Natural killer cell (primary cell): Measurements from ENCODE around the gene KRT23. TPM values are rescaled to one million over a fixed set of nuclear protein-coding genes. Genes with fewer than 3 reads are reported as not detected.

Experiments used
- ATAC-seq, 3 donors: fragments of 150-1000 bp in 2 of 3; fragments of 200-7000 bp in 1 of 3; cut with Tn5 transposase; 1 replicate in 1 of 3; 2 replicates in 2 of 3; pipeline ENCODE4 v1.10.0; 2021; ENCODE audit warnings: mild to moderate bottlenecking in 2 of 3, moderate library complexity in 2 of 3
- DNase-seq, 2 donors: peaks; one replicate each; pipeline versions ENCODE4 v3.0.0 to v3.0.0-alpha.2; 2013 to 2021; ENCODE audit warnings: mixed read lengths in 1 of 2
- H3K27ac ChIP-seq: one replicate; pipeline ENCODE4 v1.5.1; 2013; ENCODE audit warnings: mild to moderate bottlenecking, low read length
- H3K27me3 ChIP-seq: one replicate; pipeline ENCODE4 v1.6.1; 2013; ENCODE audit warnings: low read length; ENCODE audit not compliant: control insufficient read depth, insufficient read depth
- H3K36me3 ChIP-seq: one replicate; pipeline ENCODE4 v1.6.1; 2013; ENCODE audit warnings: low read length; ENCODE audit not compliant: control insufficient read depth, insufficient read depth
- H3K4me1 ChIP-seq: one replicate; pipeline ENCODE4 v1.6.1; 2013; ENCODE audit warnings: low read length; ENCODE audit not compliant: control insufficient read depth, insufficient read depth
- H3K4me3 ChIP-seq: one replicate; pipeline ENCODE4 v1.5.1; 2013; ENCODE audit warnings: low read length
- H3K9me3 ChIP-seq: one replicate; pipeline ENCODE4 v1.6.1; 2013; ENCODE audit warnings: low read length; ENCODE audit not compliant: control insufficient read depth, insufficient read depth
- H3K27ac Mint-ChIP-seq, 2 donors: one replicate each; pipeline ENCODE4 v1.8.0; 2022; ENCODE audit warnings: mild to moderate bottlenecking in 2 of 2, mixed read lengths in 2 of 2, moderate library complexity in 1 of 2
- H3K27me3 Mint-ChIP-seq, 2 donors: one replicate each; pipeline ENCODE4 v1.8.0; 2022; ENCODE audit warnings: low read depth in 2 of 2, mixed read lengths in 2 of 2
- H3K36me3 Mint-ChIP-seq: one replicate; pipeline ENCODE4 v1.8.0; 2022; ENCODE audit warnings: mixed read lengths
- H3K4me1 Mint-ChIP-seq, 2 donors: one replicate each; pipeline ENCODE4 v1.8.0; 2022; ENCODE audit warnings: mixed read lengths in 2 of 2
- H3K4me3 Mint-ChIP-seq: one replicate; pipeline ENCODE4 v1.8.0; 2022; ENCODE audit warnings: mild to moderate bottlenecking, moderate library complexity, mixed read lengths
- H3K9me3 Mint-ChIP-seq, 2 donors: one replicate each; pipeline ENCODE4 v1.8.0; 2022; ENCODE audit warnings: mixed read lengths in 2 of 2
- CTCF ChIP-seq: fragments of 200-600 bp; IDR thresholded peaks from one replicate; pipeline ENCODE4 v1.8.0; 2022; ENCODE audit warnings: antibody characterized with exemption
- WGBS: methylation state at CpG from one replicate; pipeline ENCODE4 v1.1.7; 2013; ENCODE audit warnings: missing lambda C conversion rate; ENCODE audit not compliant: insufficient coverage; 5-methylcytosine and 5-hydroxymethylcytosine counted together
- intact Hi-C: fragments of 100-400 bp; cut with micrococcal nuclease; formaldehyde crosslinking; loops from one replicate; pipeline ENCODE4 v1.14.2; 2022
- total RNA-seq, 4 donors: library from RNA; stranded (reverse); fragments of 120-200 nt in 1 of 4; gene quantifications; one replicate each; pipeline versions ENCODE4 v1.2.3 to v1.2.4, GENCODE V29; 2013 to 2022

KRT23 gene
- total RNA-seq, 3 donors from 2014 or later (not counting 1 experiment from before 2014, with no cell fraction given) = 0.83 TPM; not detected in 2

- TF ChIP-seq CTCF = no peak
- DNase-seq (no peak), ATAC-seq (no peak)
- WGBS = 100% methylated on average over 1 of the region's 1 CpG
- no peaks in the 10 kb centered on the region for H3K4me1 Mint-ChIP-seq
- no peak overlapping the region for H3K4me3 Mint-ChIP-seq
- Histone ChIP-seq H3K36me3 (no peaks in the 10 kb centered on the region), H3K9me3 (no peaks in the 10 kb centered on the region), H3K27me3 (peaks cover 8% of the 10 kb centered on the region), H3K27ac (no peak overlapping the region), H3K4me1 (no peaks in the 10 kb centered on the region), H3K4me3 (no peak overlapping the region)
- H3K27ac Mint-ChIP-seq = no peak overlapping the region
- H3K36me3 Mint-ChIP-seq = no peaks in the 10 kb centered on the region
- intact Hi-C loops = no loop called here
- no peaks in the 10 kb centered on the region for H3K9me3 Mint-ChIP-seq
- H3K27me3 Mint-ChIP-seq = peaks cover 26 to 62% of the 10 kb centered on the region in 2 donors
These were observed 63.6 kb downstream of the KRT23 start for GRCh38 chr17:40873801-40874200.

- intact Hi-C loops = no loop called here
These were observed 64.2 kb downstream of the KRT23 start for GRCh38 chr17:40873255-40873654.

More at GRCh38 chr17:40873255-40873654, 64.2 kb downstream of the KRT23 start:
- Mint-ChIP-seq H3K9me3 (no peaks in the 10 kb centered on the region), H3K27ac (no peak overlapping the region), H3K4me1 (no peaks in the 10 kb centered on the region), H3K36me3 (no peaks in the 10 kb centered on the region), H3K4me3 (no peak overlapping the region), H3K27me3 (peaks cover 26 to 62% of the 10 kb centered on the region in 2 donors)
- TF ChIP-seq CTCF = no peak
- no peak overlapping the region for H3K4me3 ChIP-seq
- H3K27me3 ChIP-seq = peaks cover 9% of the 10 kb centered on the region
- ATAC-seq = no peak
- DNase-seq = no peak
- no peak overlapping the region for H3K27ac ChIP-seq
- H3K36me3 ChIP-seq = no peaks in the 10 kb centered on the region
- H3K4me1 ChIP-seq = no peaks in the 10 kb centered on the region
- H3K9me3 ChIP-seq = no peaks in the 10 kb centered on the region

Other genes with a start within 250 kb of the KRT23 start
- not detected for gene KRT24, start 233.9 kb downstream of the KRT23 start, total RNA-seq
- gene KRT25, start 182.3 kb downstream of the KRT23 start, total RNA-seq = not detected
- gene KRT26, start 165.4 kb downstream of the KRT23 start, total RNA-seq = not detected
- not detected for gene KRT27, start 155.1 kb downstream of the KRT23 start, total RNA-seq
- gene KRT28, start 137.7 kb downstream of the KRT23 start, total RNA-seq = not detected
- gene KRT10, start 115.0 kb downstream of the KRT23 start, total RNA-seq = 10 to 100 TPM; 23.6 to 35.9 (median 25.5) TPM
- not detected for gene KRT12, start 70.4 kb downstream of the KRT23 start, total RNA-seq
- not detected for gene KRT20, start 52.4 kb downstream of the KRT23 start, total RNA-seq
- not detected for gene KRT39, start 29.3 kb upstream of the KRT23 start, total RNA-seq
- gene KRT40, start 46.7 kb upstream of the KRT23 start, total RNA-seq = not detected
- not detected for gene KRTAP3-3, start 56.5 kb upstream of the KRT23 start, total RNA-seq
- not detected for gene KRTAP3-2, start 62.3 kb upstream of the KRT23 start, total RNA-seq
- not detected for gene KRTAP3-1, start 71.5 kb upstream of the KRT23 start, total RNA-seq
- gene KRTAP1-5, start 89.6 kb upstream of the KRT23 start, total RNA-seq = not detected
- not detected for gene KRTAP1-4, start 92.5 kb upstream of the KRT23 start, total RNA-seq
- not detected for gene KRTAP1-3, start 97.2 kb upstream of the KRT23 start, total RNA-seq
- not detected for gene KRTAP1-1, start 103.8 kb upstream of the KRT23 start, total RNA-seq
- not detected for gene KRTAP2-1, start 109.7 kb upstream of the KRT23 start, total RNA-seq
- not detected for gene KRTAP2-2, start 117.6 kb upstream of the KRT23 start, total RNA-seq
- not detected for gene KRTAP2-3, start 122.5 kb upstream of the KRT23 start, total RNA-seq
- not detected for gene KRTAP2-4, start 128.2 kb upstream of the KRT23 start, total RNA-seq
- gene KRTAP4-7, start 146.5 kb upstream of the KRT23 start, total RNA-seq = not detected
- gene KRTAP4-8, start 160.5 kb upstream of the KRT23 start, total RNA-seq = not detected
- gene KRTAP4-16, start 164.6 kb upstream of the KRT23 start, total RNA-seq = not detected
- not detected for gene KRTAP4-9, start 167.7 kb upstream of the KRT23 start, total RNA-seq
- not detected for gene KRTAP4-11, start 180.7 kb upstream of the KRT23 start, total RNA-seq
- not detected for gene KRTAP4-12, start 186.5 kb upstream of the KRT23 start, total RNA-seq
- not detected for gene KRTAP4-6, start 202.9 kb upstream of the KRT23 start, total RNA-seq
- gene KRTAP4-5, start 212.2 kb upstream of the KRT23 start, total RNA-seq = not detected
- not detected for gene KRTAP4-4, start 223.1 kb upstream of the KRT23 start, total RNA-seq
- not detected for gene KRTAP4-3, start 230.6 kb upstream of the KRT23 start, total RNA-seq
- gene KRTAP4-2, start 240.6 kb upstream of the KRT23 start, total RNA-seq = not detected
- gene KRTAP4-1, start 247.3 kb upstream of the KRT23 start, total RNA-seq = not detected